Measurements from ENCODE around the gene DIP2C.

DNA sequence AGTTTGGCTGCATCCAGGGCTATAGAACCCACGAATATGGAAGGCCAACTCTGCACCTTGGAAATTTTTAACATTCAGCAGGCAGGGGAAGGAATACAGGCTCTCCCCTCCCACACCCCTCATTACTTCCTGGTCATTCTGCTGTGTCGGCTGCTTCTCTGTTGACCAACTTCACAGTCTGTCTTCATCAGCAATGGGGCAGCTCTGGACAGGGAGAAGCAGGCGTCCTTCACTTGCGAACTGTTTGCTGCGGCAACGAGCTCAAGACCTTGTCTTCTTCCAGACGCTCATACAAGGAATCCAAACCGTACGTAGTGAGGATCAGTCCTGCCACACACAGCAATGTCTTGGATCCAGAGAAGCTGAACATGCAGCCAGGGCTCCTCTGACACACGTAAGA, 192.2 kb downstream of the DIP2C start:
- no peak for TF ChIP-seq CTCF (IDR thresholded peaks at IDR 0.05)
- no peak for TF ChIP-seq POLR2A (IDR thresholded peaks at IDR 0.05)
